GM10266 (cell line): ENCODE data around the gene BTBD6.

Experiments
- DNase-seq: peaks from one replicate; pipeline ENCODE4 v3.0.0; 2012; ENCODE audit errors: extremely low spot score
- TF ChIP-seq, protein P1 (sequence below): IDR thresholded peaks from 2 replicates; pipeline ENCODE4 v1.5.1; 2012; ENCODE audit warnings: mild to moderate bottlenecking, low read depth; ENCODE audit not compliant: control insufficient read depth, insufficient read depth; ENCODE audit errors: missing control alignments

Gene BTBD6

DNA sequence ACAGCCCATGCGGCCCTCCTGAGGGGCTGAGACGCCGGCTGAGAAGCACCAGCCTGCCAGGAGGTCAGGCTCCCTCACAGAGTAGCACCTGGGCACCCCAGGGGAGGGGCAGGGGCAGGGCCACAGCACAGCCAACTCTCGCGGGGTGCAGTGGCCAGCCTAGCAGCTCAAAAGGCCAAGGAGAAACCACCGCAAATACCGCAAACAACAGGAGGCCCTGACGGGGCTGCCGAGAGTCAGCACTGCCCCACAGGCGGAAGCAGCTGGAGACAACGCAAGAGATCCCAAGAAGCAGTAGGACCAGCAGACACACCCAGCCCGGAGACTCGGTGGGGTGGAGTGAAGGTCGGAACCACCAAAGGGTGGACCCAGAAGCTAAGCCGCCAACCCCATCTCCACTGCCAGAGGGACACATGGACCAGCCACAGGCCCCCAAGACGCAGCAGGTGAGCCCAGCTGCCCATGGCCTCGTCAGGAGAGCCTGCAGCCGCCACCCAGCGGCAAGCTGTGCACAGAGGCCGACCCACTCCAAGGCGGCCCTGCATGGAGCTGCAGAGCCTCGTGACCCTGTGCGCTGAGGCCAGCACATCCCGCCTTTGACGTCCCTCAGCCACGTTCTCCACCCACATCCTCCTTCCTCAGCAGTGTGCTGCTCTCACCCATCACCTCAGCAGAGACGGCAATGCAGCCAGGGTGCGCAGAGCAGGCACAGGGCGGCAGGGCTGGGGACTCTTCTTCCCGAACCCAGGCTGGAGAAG lies 31.7 kb upstream of the BTBD6 start:
- no peak for DNase-seq
- TF ChIP-seq, protein P1, sequence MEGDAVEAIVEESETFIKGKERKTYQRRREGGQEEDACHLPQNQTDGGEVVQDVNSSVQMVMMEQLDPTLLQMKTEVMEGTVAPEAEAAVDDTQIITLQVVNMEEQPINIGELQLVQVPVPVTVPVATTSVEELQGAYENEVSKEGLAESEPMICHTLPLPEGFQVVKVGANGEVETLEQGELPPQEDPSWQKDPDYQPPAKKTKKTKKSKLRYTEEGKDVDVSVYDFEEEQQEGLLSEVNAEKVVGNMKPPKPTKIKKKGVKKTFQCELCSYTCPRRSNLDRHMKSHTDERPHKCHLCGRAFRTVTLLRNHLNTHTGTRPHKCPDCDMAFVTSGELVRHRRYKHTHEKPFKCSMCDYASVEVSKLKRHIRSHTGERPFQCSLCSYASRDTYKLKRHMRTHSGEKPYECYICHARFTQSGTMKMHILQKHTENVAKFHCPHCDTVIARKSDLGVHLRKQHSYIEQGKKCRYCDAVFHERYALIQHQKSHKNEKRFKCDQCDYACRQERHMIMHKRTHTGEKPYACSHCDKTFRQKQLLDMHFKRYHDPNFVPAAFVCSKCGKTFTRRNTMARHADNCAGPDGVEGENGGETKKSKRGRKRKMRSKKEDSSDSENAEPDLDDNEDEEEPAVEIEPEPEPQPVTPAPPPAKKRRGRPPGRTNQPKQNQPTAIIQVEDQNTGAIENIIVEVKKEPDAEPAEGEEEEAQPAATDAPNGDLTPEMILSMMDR: no peak

DNA sequence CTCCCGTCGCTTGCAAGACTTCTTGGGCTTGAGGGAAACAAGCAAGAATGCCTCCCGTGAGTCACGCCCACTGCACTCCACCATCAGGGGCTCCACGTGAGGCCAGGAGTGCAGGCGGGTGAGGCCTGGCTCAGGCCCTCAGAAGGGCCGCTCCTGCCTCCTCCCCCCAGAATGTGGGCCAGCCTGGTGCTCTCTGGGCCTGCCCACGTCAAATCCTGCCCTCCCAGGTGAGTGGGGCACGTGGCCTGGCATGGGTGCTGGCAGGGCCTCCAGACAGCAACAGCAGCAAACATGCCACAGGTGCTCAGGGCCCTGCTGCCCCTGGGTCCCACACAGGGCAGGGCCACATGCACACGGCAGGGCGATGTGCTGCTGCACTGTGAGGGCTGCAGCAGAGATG lies 30.6 kb upstream of the BTBD6 start:
- no peak for DNase-seq
- TF ChIP-seq, protein P1: no peak

DNA sequence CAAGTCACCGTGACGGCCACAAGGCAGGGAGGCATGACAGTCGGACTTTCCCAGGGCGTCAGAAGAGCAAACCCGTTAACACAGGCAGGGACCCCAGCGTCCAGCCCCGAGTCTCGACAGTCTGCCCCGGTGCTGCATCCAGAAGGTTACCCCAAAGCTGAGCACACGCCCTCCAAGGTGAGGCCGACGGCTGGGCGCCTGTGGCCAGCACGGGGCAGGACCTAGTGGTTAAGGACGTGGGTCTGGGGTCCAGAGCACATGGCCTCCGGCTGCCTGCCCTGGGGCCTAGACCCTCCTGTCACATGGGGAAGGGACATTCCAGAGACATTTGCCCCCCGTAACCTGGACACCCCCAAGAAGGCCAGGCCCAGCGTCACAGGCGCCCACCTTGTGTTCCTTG lies 29.7 kb upstream of the BTBD6 start:
- no peak for DNase-seq
- TF ChIP-seq, protein P1: no peak

DNA sequence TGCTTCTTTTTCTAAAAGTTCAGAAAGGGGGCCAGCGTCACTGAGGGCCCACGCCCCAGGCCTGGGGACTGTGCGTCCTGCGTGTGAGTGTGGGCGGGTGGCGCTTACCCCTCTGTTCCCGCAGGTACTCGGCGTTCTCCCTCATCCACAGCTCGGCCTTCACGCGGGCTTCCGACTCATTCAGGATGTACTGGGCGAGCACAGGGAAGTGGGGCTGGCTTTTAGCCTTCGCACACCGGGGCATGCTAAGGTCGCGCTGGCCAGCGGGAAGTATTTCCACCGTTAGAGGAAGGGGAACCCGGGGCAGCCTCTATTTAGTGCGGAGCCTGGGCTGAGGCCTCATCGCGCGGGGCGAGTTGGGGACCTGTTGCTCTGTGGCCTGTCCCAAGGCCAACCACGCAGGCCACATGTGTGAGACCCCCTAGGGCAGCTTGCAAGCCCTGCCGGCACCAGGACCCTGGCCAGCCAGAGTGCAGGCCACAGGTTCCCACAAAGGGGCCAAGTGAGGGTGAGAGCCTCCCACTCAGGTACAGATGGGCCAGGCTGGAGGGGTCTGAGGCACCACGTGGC lies 29.2 kb upstream of the BTBD6 start:
- no peak for DNase-seq

DNA sequence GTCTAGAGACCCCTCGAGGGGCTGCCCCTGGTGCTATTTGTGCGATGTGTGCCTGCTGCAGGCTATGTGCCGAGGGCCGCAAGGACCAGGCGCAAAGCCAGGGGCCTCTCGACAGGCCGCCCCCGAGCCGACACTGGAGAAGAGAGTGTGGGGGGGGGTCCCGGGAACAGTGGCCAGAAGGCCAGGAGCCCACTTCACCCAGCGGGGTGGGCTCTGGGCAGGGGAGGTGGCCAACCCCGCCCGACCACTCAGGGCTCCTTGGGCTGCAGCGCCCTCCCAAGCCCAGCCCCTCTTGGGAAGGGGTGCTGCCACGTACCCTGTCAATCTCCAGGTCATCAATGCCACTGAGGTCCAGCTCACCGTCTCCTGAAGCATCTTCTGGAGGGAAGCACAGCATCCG lies 28.6 kb upstream of the BTBD6 start:
- no peak for DNase-seq
- TF ChIP-seq, protein P1: no peak

More for the DNA sequence above, 29.2 kb upstream of the BTBD6 start:
- TF ChIP-seq, protein P1: no peak

DNA sequence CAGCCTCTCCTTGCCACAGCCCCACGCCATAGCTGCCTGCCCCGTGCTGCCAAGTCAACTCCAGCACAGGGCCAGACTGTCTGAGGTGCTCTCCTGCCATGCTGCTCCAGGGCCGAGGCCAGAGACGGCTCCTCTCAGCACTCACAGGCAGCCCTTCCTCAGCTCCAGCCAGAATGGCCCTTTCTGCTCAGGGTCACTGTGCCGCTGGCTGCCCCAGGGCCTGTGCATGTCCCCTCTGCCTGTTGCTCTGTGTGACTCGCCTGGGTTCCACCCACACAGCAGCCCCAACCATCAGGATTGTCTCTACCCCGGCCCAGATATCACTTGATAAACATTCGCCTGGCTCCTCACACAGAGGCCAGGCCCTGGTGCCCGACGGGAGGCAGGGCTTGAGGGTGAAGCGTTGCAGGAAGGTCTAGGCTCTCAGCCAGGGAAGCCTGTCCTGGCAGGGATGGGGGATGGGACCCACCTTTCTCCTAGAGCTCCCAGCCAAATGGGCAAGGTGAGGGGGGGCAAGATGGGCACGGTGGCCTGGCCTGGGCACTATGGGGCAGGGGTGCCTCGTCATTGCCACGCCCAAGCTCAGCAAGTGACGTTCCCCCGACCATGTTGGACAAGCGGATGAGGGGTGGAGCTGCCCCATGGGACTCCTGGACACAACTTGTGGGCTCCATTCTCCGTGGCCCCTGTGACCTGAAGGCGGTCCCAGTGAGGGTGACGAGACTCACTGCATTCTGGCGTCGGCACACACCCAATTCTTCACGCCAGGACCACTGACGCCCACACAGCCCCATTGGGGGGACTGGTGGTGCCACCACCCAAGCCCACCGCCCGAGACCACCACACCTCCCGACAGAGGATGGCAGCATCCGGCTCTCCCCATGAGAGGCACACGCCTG lies 27.4 kb upstream of the BTBD6 start:
- DNase-seq: no peak
- TF ChIP-seq, protein P1: no peak
